GM13977 (cell line): ENCODE data around the gene ZNF566.

Source experiments
- DNase-seq: peaks from one replicate; pipeline ENCODE4 v3.0.0; 2012; ENCODE audit warnings: low spot score
- in situ Hi-C: fragments of 300-500 bp; cut with MboI; formaldehyde crosslinking; loops from one replicate; pipeline ENCODE4 v1.12.0; 2022; ENCODE audit warnings: low sequenced_read_pairs, low pct_unique_long_range_greater_than_20kb, mixed read lengths, inconsistent platforms; ENCODE audit not compliant: unreplicated experiment
- TF ChIP-seq, protein P1 (sequence below): IDR thresholded peaks from 2 replicates; pipeline ENCODE4 v1.5.1; 2012; ENCODE audit warnings: mild to moderate bottlenecking, control low read depth; ENCODE audit not compliant: insufficient read depth; ENCODE audit errors: extremely low read depth, missing control alignments

Gene ZNF566

DNA sequence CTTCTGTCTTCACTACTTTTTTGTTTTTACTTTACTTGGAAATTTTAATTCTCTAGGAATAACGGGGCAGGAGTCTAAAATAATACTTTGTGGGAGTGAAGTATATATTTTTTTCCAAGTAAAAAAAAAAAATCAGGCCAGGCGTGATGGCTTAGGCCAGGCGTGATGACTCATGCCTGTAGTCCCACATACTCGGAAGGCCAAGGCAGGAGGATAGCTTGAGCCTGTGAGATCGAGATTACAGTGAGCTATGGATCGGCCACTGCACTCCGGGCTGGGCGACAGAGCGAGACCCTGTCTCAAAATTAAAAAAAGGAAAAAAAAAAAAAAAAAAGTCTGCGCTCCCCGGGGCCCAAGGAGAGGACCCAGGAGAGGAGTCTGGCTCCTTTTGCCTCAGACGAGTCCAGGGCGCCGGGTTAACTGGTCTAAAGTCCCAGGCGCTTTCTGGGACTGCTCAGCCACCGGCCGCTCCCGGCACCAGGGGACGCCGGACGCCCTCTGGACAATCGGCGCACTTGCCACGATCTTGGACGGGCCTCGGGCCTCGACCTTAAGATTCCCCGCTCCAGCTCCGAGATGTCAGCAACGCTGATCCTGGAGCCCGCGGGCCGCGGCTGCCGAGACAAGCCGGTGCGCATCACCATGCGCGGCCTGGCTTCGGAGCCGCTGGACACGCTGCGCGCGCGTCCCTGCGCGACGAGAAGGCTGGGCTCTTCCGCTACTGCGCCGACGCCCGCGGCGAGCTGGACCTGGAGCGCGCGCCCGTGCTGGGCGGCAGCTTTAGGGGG, 68.2 kb downstream of the ZNF566 start:
- in situ Hi-C loops, result no loop called here
- TF ChIP-seq, protein P1, sequence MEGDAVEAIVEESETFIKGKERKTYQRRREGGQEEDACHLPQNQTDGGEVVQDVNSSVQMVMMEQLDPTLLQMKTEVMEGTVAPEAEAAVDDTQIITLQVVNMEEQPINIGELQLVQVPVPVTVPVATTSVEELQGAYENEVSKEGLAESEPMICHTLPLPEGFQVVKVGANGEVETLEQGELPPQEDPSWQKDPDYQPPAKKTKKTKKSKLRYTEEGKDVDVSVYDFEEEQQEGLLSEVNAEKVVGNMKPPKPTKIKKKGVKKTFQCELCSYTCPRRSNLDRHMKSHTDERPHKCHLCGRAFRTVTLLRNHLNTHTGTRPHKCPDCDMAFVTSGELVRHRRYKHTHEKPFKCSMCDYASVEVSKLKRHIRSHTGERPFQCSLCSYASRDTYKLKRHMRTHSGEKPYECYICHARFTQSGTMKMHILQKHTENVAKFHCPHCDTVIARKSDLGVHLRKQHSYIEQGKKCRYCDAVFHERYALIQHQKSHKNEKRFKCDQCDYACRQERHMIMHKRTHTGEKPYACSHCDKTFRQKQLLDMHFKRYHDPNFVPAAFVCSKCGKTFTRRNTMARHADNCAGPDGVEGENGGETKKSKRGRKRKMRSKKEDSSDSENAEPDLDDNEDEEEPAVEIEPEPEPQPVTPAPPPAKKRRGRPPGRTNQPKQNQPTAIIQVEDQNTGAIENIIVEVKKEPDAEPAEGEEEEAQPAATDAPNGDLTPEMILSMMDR, result no peak
- DNase-seq, result no peak

DNA sequence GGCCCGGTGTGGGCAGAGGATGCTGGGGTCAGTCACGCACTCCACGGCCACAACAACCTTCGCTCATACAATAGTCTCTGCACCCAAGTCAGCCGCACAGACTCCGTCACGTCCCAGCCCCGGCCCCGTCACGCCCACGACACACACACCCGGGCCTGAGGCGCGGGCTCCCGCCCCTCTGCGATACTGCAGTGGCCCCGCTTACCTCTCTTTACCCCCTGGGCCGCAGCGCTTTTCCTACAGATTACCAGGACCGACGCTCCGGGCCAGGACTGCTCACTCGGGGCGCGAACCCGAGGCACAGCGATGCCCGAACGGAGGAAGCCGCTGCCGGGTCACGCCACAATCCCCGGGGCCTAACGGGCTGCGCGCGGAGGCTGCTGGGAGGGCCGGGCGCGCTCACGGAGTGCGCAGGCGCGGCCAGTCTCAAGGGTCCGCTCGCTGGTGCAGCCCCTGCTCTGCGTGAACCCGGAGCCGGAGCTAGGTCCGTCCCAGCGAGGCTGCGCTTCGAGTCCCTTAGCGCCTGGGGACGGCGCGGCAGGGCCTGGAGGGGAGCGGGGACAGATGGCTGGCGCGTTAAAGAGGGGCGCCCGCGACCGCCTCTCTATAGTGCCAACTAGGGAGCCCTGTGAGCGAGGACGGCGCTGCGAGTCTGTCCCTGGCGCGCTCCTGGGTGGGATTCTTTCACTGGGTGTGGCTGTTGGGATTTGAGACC, 70.9 kb downstream of the ZNF566 start, which contains the start of gene ZFP82:
ZFP82 (minus strand) TSS at position 358 of the 715 bp plus-strand sequence. CDS start 8,855 bp downstream, outside the sequence.
- in situ Hi-C loops, result no loop called here
- peak; percentile 94 for DNase-seq
- TF ChIP-seq, protein P1, result no peak

GRCh38 chr19:36417752-36418286, 71.5 kb downstream of the ZNF566 start:
- in situ Hi-C loops, result no loop called here
- TF ChIP-seq, protein P1, result no peak
- DNase-seq, result no peak

- DNase-seq, result no peak
- TF ChIP-seq, protein P1, result no peak
- in situ Hi-C loops, result no loop called here
Observed at GRCh38 chr19:36409841-36410240, 79.5 kb downstream of the ZNF566 start.

- TF ChIP-seq, protein P1, result no peak
- in situ Hi-C loops, result no loop called here
- no peak for DNase-seq
Observed at GRCh38 chr19:36408101-36408500, 81.3 kb downstream of the ZNF566 start.

- in situ Hi-C loops, result no loop called here
- TF ChIP-seq, protein P1, result no peak
- no peak for DNase-seq
Observed at GRCh38 chr19:36404498-36404897, 84.9 kb downstream of the ZNF566 start.
